Epithelial cell of prostate (primary cell): Measurements from ENCODE around the gene NPHP3.
"Not testable (repeated sequence)": the region's sequence is repeated elsewhere in the genome, so short reads cannot be mapped to it uniquely, and the experiment has no call there.

Experiments
- DNase-seq: peaks from one replicate; pipeline ENCODE4 v3.0.0-alpha.2; 2011; ENCODE audit warnings: low read depth, low spot score
- H3K27ac ChIP-seq: fragments of 450-650 bp; 2 replicates; pipeline ENCODE4 v1.5.1; 2017; ENCODE audit warnings: mild to moderate bottlenecking

Gene NPHP3

GRCh38 chr3:132645058-132645457 is 77.2 kb downstream of the NPHP3 start:
- H3K27ac ChIP-seq = no peak overlapping the region
- no peak for DNase-seq

- DNase-seq = no peak
- H3K27ac ChIP-seq = no peak overlapping the region
These were observed 78.8 kb downstream of the NPHP3 start for GRCh38 chr3:132643366-132643765.

- no peak overlapping the region for H3K27ac ChIP-seq
- no peak for DNase-seq
These were observed 79.7 kb downstream of the NPHP3 start for GRCh38 chr3:132642539-132642847.

GRCh38 chr3:132641837-132642538 is 80.2 kb downstream of the NPHP3 start:
- no peak for DNase-seq
- no peak overlapping the region for H3K27ac ChIP-seq

- not testable (repeated sequence) for DNase-seq, H3K27ac ChIP-seq
These were observed 80.8 kb downstream of the NPHP3 start for GRCh38 chr3:132641427-132641826.

- H3K27ac ChIP-seq = peak overlapping the region; percentile 72
- no peak for DNase-seq
These were observed 83.5 kb downstream of the NPHP3 start for GRCh38 chr3:132638706-132639105.

- no peak for DNase-seq
- H3K27ac ChIP-seq = peak overlapping the region; percentile 72
These were observed 84.6 kb downstream of the NPHP3 start for GRCh38 chr3:132637590-132637989.

- no peak for DNase-seq
- H3K27ac ChIP-seq = no peak overlapping the region
These were observed 87.2 kb downstream of the NPHP3 start for GRCh38 chr3:132635052-132635451.
